HCT116 (cell line): ENCODE data around the gene CD63. TPM values are rescaled to one million over a fixed set of nuclear protein-coding genes. Genes with fewer than 3 reads are reported as not detected.

Source experiments
- ATAC-seq: fragments of 200-7000 bp; cut with Tn5 transposase; 2 replicates; pipeline ENCODE4 v1.9.1; 2020; ENCODE audit warnings: mild to moderate bottlenecking, moderate library complexity
- BruUV-seq: library from RNA; stranded (reverse); fragments of 400-500 nt; replicated peaks from 2 replicates; lab custom pipeline; 2021; lab: Mats Ljungman, UMichigan
- CTCF ChIA-PET: fragments of 300-600 bp; sonication (Branson Sonifier 250); formaldehyde crosslinking; loops from one replicate; lab custom pipeline; 2021; ENCODE audit warnings: antibody characterized with exemption; lab: Charles Lee
- POLR2A ChIA-PET: fragments of 300-600, 350-600 bp; sonication (Branson Sonifier 250); formaldehyde crosslinking; loops from one replicate; lab custom pipeline; 2021; ENCODE audit warnings: antibody characterized with exemption; lab: Charles Lee
- RAD21 ChIA-PET, 2 experiments: fragments of 300-600 bp; sonication (Branson Sonifier 250); formaldehyde crosslinking; loops; one replicate each; lab custom pipeline; 2023; ENCODE audit warnings: low total read pairs in 2 of 2; ENCODE audit not compliant: uncharacterized antibody in 2 of 2, unreplicated experiment in 2 of 2, low non-redundant PET in 1 of 2; lab: Charles Lee
- DNase-seq: peaks from one replicate; pipeline ENCODE4 v3.0.0-alpha.2; 2010; ENCODE audit warnings: low read depth, low spot score
- H2AFZ ChIP-seq: fragments of 200-600 bp; shearing (Covaris generic), sonication (generic); 2 replicates; pipeline ENCODE4 v1.6.1; 2017; ENCODE audit warnings: low read depth, mixed run types, mixed read lengths, antibody characterized with exemption, low read length; ENCODE audit not compliant: poor library complexity, severe bottlenecking
- H3K27ac ChIP-seq: 2 replicates; pipeline ENCODE4 v1.5.1; 2012; ENCODE audit warnings: low read depth, low read length
- H3K27me3 ChIP-seq: fragments of 200-600 bp; sonication (generic); 2 replicates; pipeline ENCODE4 v1.6.1; 2016; ENCODE audit warnings: mixed run types, low read length, mixed read lengths; ENCODE audit not compliant: insufficient read depth
- H3K36me3 ChIP-seq, 2 experiments: fragments of 200-500 bp in 1 of 2; fragments of 200-600 bp in 1 of 2; sonication (Bioruptor generic) in 1 of 2; sonication (generic) in 1 of 2; 2 replicates each; pipeline versions ENCODE4 v1.5.1 to v1.6.1; 2014 to 2016; ENCODE audit warnings: low read length in 2 of 2, inconsistent platforms in 1 of 2, mixed read lengths in 1 of 2, mixed run types in 1 of 2; ENCODE audit not compliant: insufficient read depth in 2 of 2, control insufficient read depth in 1 of 2
- H3K4me1 ChIP-seq, 2 experiments: fragments of 200-600 bp in 1 of 2; sonication (generic) in 1 of 2; 2 replicates each; pipeline versions ENCODE4 v1.5.1 to v1.6.1; 2012 to 2017; ENCODE audit warnings: low read length in 2 of 2, inconsistent platforms in 1 of 2, mild to moderate bottlenecking in 1 of 2, mixed read lengths in 1 of 2, mixed run types in 1 of 2, moderate library complexity in 1 of 2; ENCODE audit not compliant: insufficient read depth in 2 of 2, control insufficient read depth in 1 of 2
- H3K4me2 ChIP-seq: fragments of 200-600 bp; sonication (generic); 2 replicates; pipeline ENCODE4 v1.6.1; 2017; ENCODE audit warnings: mixed run types, low read length, mixed read lengths
- H3K4me3 ChIP-seq, 2 experiments: fragments of 200-600 bp in 1 of 2; sonication (generic) in 1 of 2; replicated peaks in 1 of 2; 2 replicates each; pipeline ENCODE4 v1.5.1; 2011 to 2016; ENCODE audit warnings: low read length in 2 of 2, control low read depth in 1 of 2, low read depth in 1 of 2, mild to moderate bottlenecking in 1 of 2, mixed read lengths in 1 of 2, mixed run types in 1 of 2
- H3K79me2 ChIP-seq: fragments of 200-600 bp; sonication (generic); 2 replicates; pipeline ENCODE4 v1.6.1; 2017; ENCODE audit warnings: mild to moderate bottlenecking, mixed run types, low read length, moderate library complexity, mixed read lengths; ENCODE audit not compliant: insufficient read depth
- H3K9ac ChIP-seq: fragments of 200-600 bp; sonication (generic); 2 replicates; pipeline ENCODE4 v1.6.1; 2016; ENCODE audit warnings: low read length, mixed read lengths
- H3K9me2 ChIP-seq: fragments of 200-600 bp; sonication (generic), shearing (Covaris generic); 2 replicates; pipeline ENCODE4 v1.6.1; 2017; ENCODE audit warnings: mixed run types, mild to moderate bottlenecking, moderate library complexity; ENCODE audit not compliant: insufficient read depth
- H3K9me3 ChIP-seq, 2 experiments: fragments of 200-500 bp in 1 of 2; fragments of 200-600 bp in 1 of 2; sonication (Bioruptor generic) in 1 of 2; sonication (generic) in 1 of 2; 2 replicates each; pipeline ENCODE4 v1.6.1; 2014 to 2017; ENCODE audit warnings: low read length in 2 of 2, mixed read lengths in 2 of 2, inconsistent platforms in 1 of 2, low read depth in 1 of 2, mild to moderate bottlenecking in 1 of 2, mixed run types in 1 of 2, moderate library complexity in 1 of 2; ENCODE audit not compliant: control insufficient read depth in 1 of 2, insufficient read depth in 1 of 2
- H4K20me1 ChIP-seq: fragments of 200-600 bp; sonication (generic), shearing (Covaris generic); 2 replicates; pipeline ENCODE4 v1.6.1; 2017; ENCODE audit warnings: mixed run types, mild to moderate bottlenecking, moderate library complexity; ENCODE audit not compliant: insufficient read depth
- ATF3 ChIP-seq: IDR thresholded peaks from 2 replicates; pipeline ENCODE4 v1.6.1; 2012
- CEBPB ChIP-seq: IDR thresholded peaks from 2 replicates; pipeline ENCODE4 v1.6.1; 2012; ENCODE audit warnings: low read depth
- CTCF ChIP-seq, 3 experiments: fragments of 200-600 bp in 1 of 3; sonication (generic) in 1 of 3; IDR thresholded peaks in 2 of 3; conservative IDR thresholded peaks in 1 of 3; 2 replicates each; pipeline ENCODE4 v1.5.1; 2012 to 2017; ENCODE audit warnings: low read depth in 2 of 3, low read length in 2 of 3, antibody characterized with exemption in 1 of 3, borderline replicate concordance in 1 of 3, control low read depth in 1 of 3, mild to moderate bottlenecking in 1 of 3, mixed read lengths in 1 of 3, mixed run types in 1 of 3, moderate library complexity in 1 of 3; ENCODE audit not compliant: insufficient read depth in 1 of 3
- EGR1 ChIP-seq: IDR thresholded peaks from 2 replicates; pipeline ENCODE4 v1.6.1; 2012; ENCODE audit warnings: low read depth
- EZH2phosphoT487 ChIP-seq: fragments of 200-600 bp; IDR thresholded peaks from 2 replicates; pipeline ENCODE4 v1.6.1; 2018; ENCODE audit warnings: antibody characterized with exemption, borderline replicate concordance
- FOSL1 ChIP-seq: IDR thresholded peaks from 2 replicates; pipeline ENCODE4 v1.6.1; 2012; ENCODE audit warnings: low read depth
- YY1 ChIP-seq: IDR thresholded peaks from 2 replicates; pipeline ENCODE4 v1.6.1; 2011; ENCODE audit warnings: low read length, low read depth, moderate library complexity, mild to moderate bottlenecking; ENCODE audit not compliant: insufficient replicate concordance; ENCODE audit errors: extremely low read depth
- intact Hi-C: fragments of 100-400 bp; cut with micrococcal nuclease; formaldehyde crosslinking; loops from 2 replicates; pipeline ENCODE4 v1.10.0; 2022
- total RNA-seq: library from RNA; stranded (reverse); gene quantifications from one replicate; pipeline ENCODE4 v1.2.1, GENCODE V29; 2021; ENCODE audit not compliant: unreplicated experiment

Gene CD63
- total RNA-seq, 1 experiment from 2014 or later: 355 TPM

GRCh38 chr12:55699471-55700055 lies 29.2 kb downstream of the CD63 start:
- Histone ChIP-seq H3K36me3 (no peaks in the 10 kb centered on the region), H3K9me3 (no peaks in the 10 kb centered on the region), H3K4me3 (no peak overlapping the region), H3K9ac (no peak overlapping the region), H3K27me3 (no peaks in the 10 kb centered on the region), H3K9me2 (no peaks in the 10 kb centered on the region), H3K27ac (no peak overlapping the region), H4K20me1 (no peaks in the 10 kb centered on the region), H3K4me1 (peaks cover 0 to 4% of the 10 kb centered on the region in 2 experiments; a peak in 1 of 4 replicates), H3K4me2 (no peak overlapping the region), H2AFZ (no peak overlapping the region), H3K79me2 (no peaks in the 10 kb centered on the region)
- ChIA-PET POLR2A (no interaction called here), CTCF (interaction anchor here (1.2 kb wide), 1 partner anchor 37 kb away, joined by 3 read pairs; no protein-coding TSS in a partner anchor), RAD21 (no interaction called here)
- DNase-seq (no peak), ATAC-seq (no peak)
- no TSS peak for BruUV-seq
- intact Hi-C loops: no loop called here
- TF ChIP-seq CEBPB: no peak
- TF ChIP-seq ATF3: no peak
- TF ChIP-seq EZH2phosphoT487: no peak
- TF ChIP-seq CTCF (IDR thresholded peaks at IDR 0.05 in 2 of 3, conservative IDR thresholded peaks at IDR 0.05 in 1 of 3; ENCODE audit: borderline replicate concordance in 1 of 3, insufficient read depth in 1 of 3, low read depth in 2 of 3, low read length in 2 of 3): no peak
- TF ChIP-seq EGR1: no peak
- TF ChIP-seq YY1: no peak
- TF ChIP-seq FOSL1: no peak
